Fibroblast of lung (primary cell): Measurements from ENCODE around the gene PROM2. TPM values are rescaled to one million over a fixed set of nuclear protein-coding genes. Genes with fewer than 3 reads are reported as not detected.

ENCODE experiments used
- DNase-seq, 2 donors: peaks; one replicate each; pipeline versions ENCODE4 v3.0.0 to v3.0.0-alpha.2; 2010; ENCODE audit warnings: low read depth in 2 of 2
- H2AFZ ChIP-seq: 2 replicates; pipeline ENCODE4 v1.5.1; 2012; ENCODE audit warnings: low read length, control low read depth, inconsistent platforms
- H3K27ac ChIP-seq: 2 replicates; pipeline ENCODE4 v1.5.1; 2011; ENCODE audit warnings: low read length, control low read depth; ENCODE audit not compliant: insufficient read depth
- H3K27me3 ChIP-seq: 2 replicates; pipeline ENCODE4 v1.5.1; 2011; ENCODE audit warnings: mild to moderate bottlenecking, low read length; ENCODE audit not compliant: control insufficient read depth, insufficient read depth
- H3K36me3 ChIP-seq: 2 replicates; pipeline ENCODE4 v1.5.1; 2011; ENCODE audit warnings: low read length; ENCODE audit not compliant: control insufficient read depth, insufficient read depth
- H3K4me1 ChIP-seq: 2 replicates; pipeline ENCODE4 v1.5.1; 2011; ENCODE audit warnings: low read length; ENCODE audit not compliant: control insufficient read depth, insufficient read depth; ENCODE audit errors: extremely low read depth
- H3K4me2 ChIP-seq: 2 replicates; pipeline ENCODE4 v1.5.1; 2011; ENCODE audit warnings: low read length, control low read depth; ENCODE audit not compliant: insufficient read depth; ENCODE audit errors: extremely low read depth
- H3K4me3 ChIP-seq, 4 experiments: fragments of 200-600 bp in 1 of 4; sonication (generic) in 1 of 4; replicated peaks in 1 of 4; 2 replicates each; pipeline ENCODE4 v1.5.1; 2011 to 2016; ENCODE audit warnings: low read length in 4 of 4, low read depth in 3 of 4, mild to moderate bottlenecking in 3 of 4, control low read depth in 2 of 4, inconsistent platforms in 1 of 4, mixed read lengths in 1 of 4; ENCODE audit not compliant: insufficient read depth in 1 of 4; ENCODE audit errors: control extremely low read depth in 1 of 4
- H3K79me2 ChIP-seq: 2 replicates; pipeline ENCODE4 v1.5.1; 2012; ENCODE audit warnings: mild to moderate bottlenecking, low read length, inconsistent platforms; ENCODE audit not compliant: control insufficient read depth, insufficient read depth
- H3K9ac ChIP-seq: 2 replicates; pipeline ENCODE4 v1.5.1; 2011; ENCODE audit warnings: mild to moderate bottlenecking, low read length, control low read depth; ENCODE audit not compliant: insufficient read depth
- H3K9me3 ChIP-seq: 2 replicates; pipeline ENCODE4 v1.5.1; 2012; ENCODE audit warnings: low read depth, low read length; ENCODE audit not compliant: control insufficient read depth, insufficient read depth
- H4K20me1 ChIP-seq: 2 replicates; pipeline ENCODE4 v1.5.1; 2011; ENCODE audit warnings: low read length; ENCODE audit not compliant: control insufficient read depth, insufficient read depth; ENCODE audit errors: extremely low read depth
- EZH2 ChIP-seq: IDR thresholded peaks from 2 replicates; pipeline ENCODE4 v1.5.1; 2012; ENCODE audit warnings: low read length, control low read depth, mild to moderate bottlenecking; ENCODE audit errors: missing control alignments
- polyA plus RNA-seq, 2 donors: library from polyadenylated mRNA; depleted of rRNA in 1 of 2; stranded (reverse) in 1 of 2; unstranded in 1 of 2; fragments of >200 nt; gene quantifications; 2 replicates each; pipeline ENCODE4 v1.2.1, GENCODE V29; 2011 to 2012; ENCODE audit warnings: missing spikeins in 1 of 2
- total RNA-seq: library from RNA; depleted of rRNA; stranded (reverse); fragments of >200 nt; gene quantifications from 2 replicates; pipeline ENCODE4 v1.2.1, GENCODE V29; 2014
- TF ChIP-seq, protein P1 (sequence below), 2 donors: IDR thresholded peaks in 1 of 2; conservative IDR thresholded peaks in 1 of 2; 1 replicate in 1 of 2; 2 replicates in 1 of 2; pipeline ENCODE4 v1.5.1; 2011 to 2012; ENCODE audit warnings: low read length in 2 of 2, control low read depth in 1 of 2, inconsistent platforms in 1 of 2, low read depth in 1 of 2, mild to moderate bottlenecking in 1 of 2

The PROM2 gene
- total and polyA plus RNA-seq, 2 donors (not counting 1 experiment from before 2014, with no cell fraction given): 0.05 to 0.33 TPM

DNA sequence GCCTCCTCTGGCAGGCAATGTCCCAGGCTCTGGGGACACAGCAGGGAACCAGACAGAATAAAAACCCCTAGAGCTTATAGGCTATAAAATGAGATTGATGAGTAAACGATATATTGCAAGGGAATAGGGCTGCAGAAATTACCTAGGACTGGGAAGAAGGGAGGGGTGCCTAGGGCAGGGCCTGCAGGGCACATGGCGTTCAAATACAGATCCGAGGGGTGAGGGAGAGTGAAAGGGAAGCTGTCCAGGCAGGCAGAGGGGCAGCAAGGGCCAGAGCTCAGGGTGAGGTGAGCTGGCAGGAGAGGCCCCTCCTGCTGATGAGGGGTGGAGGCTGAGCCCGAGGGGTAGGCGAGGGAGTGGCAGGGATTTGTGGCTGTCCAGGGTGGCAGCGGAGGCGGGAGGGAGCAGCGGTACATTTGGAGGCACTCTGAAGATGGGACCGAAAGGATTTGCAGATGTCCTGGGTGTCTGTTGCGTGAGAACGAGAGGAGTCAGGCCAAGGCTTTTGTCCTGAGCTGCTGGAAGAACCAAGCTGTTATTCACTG lies 56.6 kb downstream of the PROM2 start:
- Histone ChIP-seq H3K9me3 (no peaks in the 10 kb centered on the region), H3K9ac (no peak overlapping the region), H3K4me3 (no peak overlapping the region), H3K4me1 (no peaks in the 10 kb centered on the region), H4K20me1 (no peaks in the 10 kb centered on the region), H2AFZ (no peak overlapping the region), H3K4me2 (no peak overlapping the region), H3K27ac (no peak overlapping the region), H3K27me3 (no peaks in the 10 kb centered on the region), H3K36me3 (no peaks in the 10 kb centered on the region), H3K79me2 (no peaks in the 10 kb centered on the region)
- no peak for TF ChIP-seq EZH2
- TF ChIP-seq, protein P1, sequence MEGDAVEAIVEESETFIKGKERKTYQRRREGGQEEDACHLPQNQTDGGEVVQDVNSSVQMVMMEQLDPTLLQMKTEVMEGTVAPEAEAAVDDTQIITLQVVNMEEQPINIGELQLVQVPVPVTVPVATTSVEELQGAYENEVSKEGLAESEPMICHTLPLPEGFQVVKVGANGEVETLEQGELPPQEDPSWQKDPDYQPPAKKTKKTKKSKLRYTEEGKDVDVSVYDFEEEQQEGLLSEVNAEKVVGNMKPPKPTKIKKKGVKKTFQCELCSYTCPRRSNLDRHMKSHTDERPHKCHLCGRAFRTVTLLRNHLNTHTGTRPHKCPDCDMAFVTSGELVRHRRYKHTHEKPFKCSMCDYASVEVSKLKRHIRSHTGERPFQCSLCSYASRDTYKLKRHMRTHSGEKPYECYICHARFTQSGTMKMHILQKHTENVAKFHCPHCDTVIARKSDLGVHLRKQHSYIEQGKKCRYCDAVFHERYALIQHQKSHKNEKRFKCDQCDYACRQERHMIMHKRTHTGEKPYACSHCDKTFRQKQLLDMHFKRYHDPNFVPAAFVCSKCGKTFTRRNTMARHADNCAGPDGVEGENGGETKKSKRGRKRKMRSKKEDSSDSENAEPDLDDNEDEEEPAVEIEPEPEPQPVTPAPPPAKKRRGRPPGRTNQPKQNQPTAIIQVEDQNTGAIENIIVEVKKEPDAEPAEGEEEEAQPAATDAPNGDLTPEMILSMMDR (conservative IDR thresholded peaks at IDR 0.05 in 1 of 2, IDR thresholded peaks at IDR 0.05 in 1 of 2; ENCODE audit: low read depth in 1 of 2, low read length in 2 of 2): no peak
- DNase-seq: no peak

DNA sequence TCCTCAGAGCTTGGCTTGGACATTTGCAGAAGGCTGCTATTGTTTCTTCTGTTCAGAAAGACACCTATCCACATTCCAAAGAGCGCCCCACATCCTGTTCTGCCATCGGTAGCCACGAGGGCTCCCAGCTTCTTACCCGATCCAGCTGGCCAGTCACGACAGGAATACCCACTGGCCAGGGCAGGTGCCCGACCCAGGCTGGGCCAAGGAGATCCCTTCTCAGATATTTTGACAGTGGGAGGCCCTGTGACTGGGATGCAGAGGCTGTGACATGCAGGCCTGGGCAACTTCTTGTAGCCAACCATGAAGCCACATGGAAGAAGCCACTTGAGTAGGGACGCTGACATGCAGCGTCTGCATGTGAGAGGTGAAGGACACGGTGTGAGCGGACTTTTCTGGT lies 57.4 kb downstream of the PROM2 start:
- H3K79me2 ChIP-seq: no peaks in the 10 kb centered on the region
- no peaks in the 10 kb centered on the region for H3K9me3 ChIP-seq
- H2AFZ ChIP-seq: no peak overlapping the region
- H3K27ac ChIP-seq: no peak overlapping the region
- H3K27me3 ChIP-seq: peaks cover under 1% of the 10 kb centered on the region
- H3K4me3 ChIP-seq: no peak overlapping the region
- DNase-seq: no peak
- no peak for TF ChIP-seq EZH2
- TF ChIP-seq, protein P1 (conservative IDR thresholded peaks at IDR 0.05 in 1 of 2, IDR thresholded peaks at IDR 0.05 in 1 of 2; ENCODE audit: low read depth in 1 of 2, low read length in 2 of 2): no peak
- no peak overlapping the region for H3K9ac ChIP-seq
- H3K4me1 ChIP-seq: no peaks in the 10 kb centered on the region
- no peaks in the 10 kb centered on the region for H4K20me1 ChIP-seq
- H3K4me2 ChIP-seq: no peak overlapping the region
- no peaks in the 10 kb centered on the region for H3K36me3 ChIP-seq

DNA sequence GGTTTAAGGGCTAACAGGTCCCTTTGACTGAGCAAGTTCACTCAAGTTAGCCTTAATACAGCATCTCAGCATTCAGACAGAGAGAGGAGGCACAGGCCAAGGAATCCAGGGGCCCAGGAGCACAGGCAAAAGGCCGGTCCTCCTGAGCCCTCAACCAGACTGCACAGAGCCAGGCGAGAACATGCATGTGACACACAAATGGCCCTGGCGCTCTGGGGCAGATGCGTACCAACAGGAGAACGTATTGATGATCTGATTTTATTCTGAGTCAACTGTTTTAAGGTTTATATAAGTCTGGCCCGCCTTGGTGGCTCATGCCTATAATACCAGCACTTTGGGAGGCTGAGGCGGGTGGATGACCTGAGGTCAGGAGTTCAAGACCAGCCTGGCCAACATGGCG lies 57.8 kb downstream of the PROM2 start:
- Histone ChIP-seq H3K27me3 (peaks cover 4% of the 10 kb centered on the region), H3K4me2 (no peak overlapping the region), H2AFZ (no peak overlapping the region), H3K4me1 (no peaks in the 10 kb centered on the region), H3K4me3 (no peak overlapping the region), H3K27ac (no peak overlapping the region), H3K79me2 (no peaks in the 10 kb centered on the region), H3K36me3 (no peaks in the 10 kb centered on the region), H4K20me1 (no peaks in the 10 kb centered on the region), H3K9ac (no peak overlapping the region), H3K9me3 (no peaks in the 10 kb centered on the region)
- no peak for TF ChIP-seq EZH2
- TF ChIP-seq, protein P1 (conservative IDR thresholded peaks at IDR 0.05 in 1 of 2, IDR thresholded peaks at IDR 0.05 in 1 of 2; ENCODE audit: low read depth in 1 of 2, low read length in 2 of 2): no peak
- DNase-seq: no peak
